ENCODE results near the gene NDUFA7.

Gene NDUFA7

DNA sequence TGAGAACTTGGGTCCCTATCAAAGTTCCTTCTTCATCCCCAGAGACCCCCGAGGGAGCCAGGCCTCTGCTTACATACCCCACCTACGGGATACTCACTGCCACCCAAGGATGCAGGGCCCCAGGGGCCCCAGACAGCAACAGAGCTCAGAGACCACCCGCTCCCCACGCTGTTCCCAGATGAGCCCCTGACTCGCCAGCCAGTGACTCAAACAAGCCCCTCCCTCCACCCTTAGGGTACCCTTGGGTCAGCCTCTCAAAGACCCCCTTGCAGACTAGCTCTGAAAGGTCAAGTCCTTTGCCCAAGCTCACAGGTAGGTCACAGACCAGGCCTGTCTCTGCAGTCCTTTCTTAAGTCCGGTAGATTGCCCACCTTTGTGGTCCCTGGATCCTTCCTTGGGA is 58.7 kb downstream of the NDUFA7 start:
- no peak for DNase-seq (ENCODE audit: low spot score)

DNA sequence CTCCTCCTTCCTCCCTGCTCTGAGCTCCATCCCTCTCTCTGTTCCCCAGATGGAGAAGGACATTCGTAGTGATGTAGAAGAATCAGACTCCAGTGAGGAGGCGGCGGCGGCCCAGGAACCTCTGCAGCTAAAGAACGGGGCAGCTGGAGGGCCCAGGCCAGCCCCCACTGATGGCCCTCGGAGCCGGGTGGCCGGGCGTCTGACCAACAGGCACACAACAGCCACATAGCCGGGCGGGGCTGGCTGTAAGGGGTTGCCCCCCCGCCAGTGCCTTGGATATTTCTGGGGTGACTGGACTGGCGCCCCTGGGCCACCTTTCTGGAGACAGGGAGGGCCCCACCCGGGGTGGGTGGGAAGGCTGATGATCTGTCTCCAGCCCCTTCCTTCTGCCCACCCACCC is 59.3 kb downstream of the NDUFA7 start:
- no peak for DNase-seq (ENCODE audit: low spot score)

DNA sequence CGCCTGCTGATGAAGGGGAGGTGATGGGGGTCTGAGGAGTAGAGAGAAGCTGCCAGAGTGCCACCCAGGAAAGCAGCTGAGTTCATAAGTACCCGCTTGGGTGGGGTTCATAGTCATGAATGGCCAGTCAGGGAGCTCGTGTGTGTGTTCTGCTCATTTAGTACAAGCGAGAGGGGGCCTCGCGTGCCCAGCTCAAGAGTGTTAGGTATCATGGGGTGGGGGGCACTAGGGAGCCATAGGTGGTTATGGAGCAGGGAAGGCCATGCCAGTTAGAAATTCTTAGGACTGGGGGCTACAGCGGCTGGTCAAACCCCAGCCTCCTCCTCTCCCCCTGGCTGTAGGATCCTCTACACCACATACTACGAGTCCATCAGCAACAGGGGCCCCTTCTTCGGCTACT is 59.8 kb downstream of the NDUFA7 start:
- DNase-seq (ENCODE audit: low spot score): no peak

Measured in AG20443 (cell line).